ENCODE data around the gene KRT32. TPM values are rescaled to one million over a fixed set of nuclear protein-coding genes. Genes with fewer than 3 reads are reported as not detected.
"Not testable (repeated sequence)": the region's sequence is repeated elsewhere in the genome, so short reads cannot be mapped to it uniquely, and the experiment has no call there.

KRT32 gene
- total and polyA plus RNA-seq, 10 donors: not detected

DNA sequence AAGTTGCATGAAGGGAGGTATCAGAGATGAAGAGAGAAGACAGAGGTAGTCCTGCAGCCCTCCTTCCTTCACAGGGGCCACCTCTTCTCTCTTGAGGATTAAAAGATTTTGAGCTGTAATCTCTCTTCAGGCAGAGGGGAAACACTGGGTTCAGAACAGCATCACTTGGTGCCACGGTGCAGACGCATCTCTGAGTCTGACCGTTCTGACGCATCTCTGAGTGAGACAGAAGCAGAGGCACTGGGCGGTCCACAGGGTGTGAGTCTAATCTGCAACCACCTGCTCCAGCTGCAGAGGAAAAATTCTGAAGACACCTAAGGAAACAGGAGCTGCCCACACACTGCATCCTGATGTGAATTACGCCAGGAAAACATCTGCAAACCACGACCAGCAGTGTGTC lies 37.5 kb downstream of the KRT32 start:
- 69 to 78% (median 75%) methylated on average over 7 of the region's 7 CpGs for WGBS, 5 donors
- DNase-seq: no peak
- Histone ChIP-seq H3K4me1 (peaks cover 0 to 4% (median 0%) of the 10 kb centered on the region in 6 donors), H3K27ac (no peak overlapping the region), H3K27me3 (replicated peaks in 1 of 7) (peaks cover 0 to 17% (median 0%) of the 10 kb centered on the region in 7 donors), H3K36me3 (no peaks in the 10 kb centered on the region), H3K4me3 (no peak overlapping the region), H3K9me3 (no peaks in the 10 kb centered on the region)
- TF ChIP-seq, protein P1, sequence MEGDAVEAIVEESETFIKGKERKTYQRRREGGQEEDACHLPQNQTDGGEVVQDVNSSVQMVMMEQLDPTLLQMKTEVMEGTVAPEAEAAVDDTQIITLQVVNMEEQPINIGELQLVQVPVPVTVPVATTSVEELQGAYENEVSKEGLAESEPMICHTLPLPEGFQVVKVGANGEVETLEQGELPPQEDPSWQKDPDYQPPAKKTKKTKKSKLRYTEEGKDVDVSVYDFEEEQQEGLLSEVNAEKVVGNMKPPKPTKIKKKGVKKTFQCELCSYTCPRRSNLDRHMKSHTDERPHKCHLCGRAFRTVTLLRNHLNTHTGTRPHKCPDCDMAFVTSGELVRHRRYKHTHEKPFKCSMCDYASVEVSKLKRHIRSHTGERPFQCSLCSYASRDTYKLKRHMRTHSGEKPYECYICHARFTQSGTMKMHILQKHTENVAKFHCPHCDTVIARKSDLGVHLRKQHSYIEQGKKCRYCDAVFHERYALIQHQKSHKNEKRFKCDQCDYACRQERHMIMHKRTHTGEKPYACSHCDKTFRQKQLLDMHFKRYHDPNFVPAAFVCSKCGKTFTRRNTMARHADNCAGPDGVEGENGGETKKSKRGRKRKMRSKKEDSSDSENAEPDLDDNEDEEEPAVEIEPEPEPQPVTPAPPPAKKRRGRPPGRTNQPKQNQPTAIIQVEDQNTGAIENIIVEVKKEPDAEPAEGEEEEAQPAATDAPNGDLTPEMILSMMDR (IDR thresholded peaks at IDR 0.05 in 8 of 11, conservative IDR thresholded peaks at IDR 0.05 in 3 of 11): no peak
- TF ChIP-seq POLR2A (IDR thresholded peaks at IDR 0.05): no peak
- no peak for TF ChIP-seq POLR2AphosphoS5 (IDR thresholded peaks at IDR 0.05)
- intact Hi-C loops (cut with DNase I; ENCODE audit: low total_unique reads): no loop called here

DNA sequence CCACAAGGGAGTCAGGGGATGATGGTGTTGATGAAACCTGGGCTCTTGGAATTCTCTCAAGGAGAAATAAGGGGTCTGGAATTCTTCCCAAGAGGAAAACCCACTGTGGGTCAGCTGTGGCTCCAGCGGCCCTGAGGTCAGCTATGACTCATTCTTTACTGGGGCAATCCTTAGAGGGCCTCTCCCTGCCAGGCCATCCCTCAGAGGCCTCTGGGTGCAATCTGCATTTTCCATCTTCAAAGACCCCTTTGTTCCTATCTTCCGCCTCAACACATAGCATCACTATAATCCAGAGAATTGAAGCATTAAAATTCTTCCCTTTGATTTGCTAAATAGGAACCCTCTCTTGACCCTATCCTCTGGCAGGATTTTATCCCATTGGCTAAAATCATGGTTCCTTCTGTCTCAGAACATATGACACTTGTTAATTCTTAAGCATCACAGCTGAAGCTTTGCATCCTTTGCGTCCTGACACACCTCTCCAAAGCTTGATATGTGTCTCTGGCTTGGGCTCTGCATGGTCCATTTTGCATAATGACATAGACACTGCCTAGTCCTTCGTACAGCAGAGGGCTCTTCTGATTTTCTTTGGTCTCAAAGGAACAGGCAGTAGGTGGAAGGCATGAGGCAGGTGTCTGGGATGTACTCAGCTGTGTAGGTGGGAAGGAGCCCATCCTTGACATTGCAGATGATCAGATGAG lies 38.4 kb downstream of the KRT32 start:
- H3K27me3 ChIP-seq (replicated peaks in 1 of 7): peaks cover 0 to 17% (median 0%) of the 10 kb centered on the region in 7 donors

DNA sequence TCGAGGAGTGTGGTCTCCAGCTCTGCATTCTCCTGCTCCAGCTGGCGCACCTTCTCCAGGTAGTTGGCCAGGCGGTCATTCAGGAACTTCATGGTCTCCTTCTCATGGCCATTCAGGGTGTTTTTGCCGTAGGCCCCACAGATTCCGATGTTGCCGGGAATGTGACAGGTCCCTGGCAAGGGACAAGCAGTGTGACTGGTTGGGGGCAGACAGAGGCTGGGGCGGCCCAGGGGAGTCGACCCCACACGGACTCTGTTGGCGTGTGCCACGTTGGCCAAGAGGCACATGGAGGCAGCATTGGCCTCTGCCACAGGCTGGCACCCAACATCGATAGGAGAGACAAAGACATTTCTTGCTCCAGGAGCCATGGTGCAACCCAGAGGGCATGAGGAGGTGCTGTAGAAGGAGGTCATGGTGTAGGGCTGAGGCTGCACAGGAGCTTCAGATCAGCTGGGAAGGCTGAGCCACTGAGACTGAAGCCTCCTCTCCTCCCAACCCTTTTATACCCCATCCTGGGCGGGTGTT lies 43.0 kb downstream of the KRT32 start, which contains the start of gene KRT37:
Gene KRT37 (minus strand): TSS at position 475 of the 525 bp plus-strand sequence. CDS start 62 bp downstream, at position 413.
- WGBS, 5 donors: 89 to 95% (median 93%) methylated on average over 11 to 13 of the region's 13 CpGs
- no peak within 1 kb of the TSS for H3K27ac ChIP-seq
- H3K4me1 ChIP-seq: no peaks in the 10 kb centered on the region
- H3K4me3 ChIP-seq: no peak within 1 kb of the TSS
- H3K9me3 ChIP-seq: no peaks in the 10 kb centered on the region
- TF ChIP-seq POLR2AphosphoS5 (IDR thresholded peaks at IDR 0.05): no peak
- TF ChIP-seq POLR2A (IDR thresholded peaks at IDR 0.05): no peak
- TF ChIP-seq, protein P1 (IDR thresholded peaks at IDR 0.05 in 8 of 11, conservative IDR thresholded peaks at IDR 0.05 in 3 of 11): no peak
- H3K27me3 ChIP-seq (replicated peaks in 1 of 7): no peaks in the 10 kb centered on the region
- no peak for DNase-seq
- no peaks in the 10 kb centered on the region for H3K36me3 ChIP-seq
- intact Hi-C loops (cut with DNase I; ENCODE audit: low total_unique reads): no loop called here

More for the DNA sequence above, 38.4 kb downstream of the KRT32 start:
- Histone ChIP-seq H3K36me3 (no peaks in the 10 kb centered on the region), H3K4me3 (no peak overlapping the region), H3K4me1 (peaks cover 0 to 2% (median 0%) of the 10 kb centered on the region in 6 donors), H3K9me3 (no peaks in the 10 kb centered on the region), H3K27ac (no peak overlapping the region)
- WGBS, 5 donors: 57 to 78% (median 71%) methylated on average over 4 of the region's 4 CpGs
- intact Hi-C loops (cut with DNase I; ENCODE audit: low total_unique reads): no loop called here
- no peak for DNase-seq
- TF ChIP-seq, protein P1 (IDR thresholded peaks at IDR 0.05 in 8 of 11, conservative IDR thresholded peaks at IDR 0.05 in 3 of 11): no peak
- TF ChIP-seq POLR2A (IDR thresholded peaks at IDR 0.05): no peak
- TF ChIP-seq POLR2AphosphoS5 (IDR thresholded peaks at IDR 0.05): no peak

DNA sequence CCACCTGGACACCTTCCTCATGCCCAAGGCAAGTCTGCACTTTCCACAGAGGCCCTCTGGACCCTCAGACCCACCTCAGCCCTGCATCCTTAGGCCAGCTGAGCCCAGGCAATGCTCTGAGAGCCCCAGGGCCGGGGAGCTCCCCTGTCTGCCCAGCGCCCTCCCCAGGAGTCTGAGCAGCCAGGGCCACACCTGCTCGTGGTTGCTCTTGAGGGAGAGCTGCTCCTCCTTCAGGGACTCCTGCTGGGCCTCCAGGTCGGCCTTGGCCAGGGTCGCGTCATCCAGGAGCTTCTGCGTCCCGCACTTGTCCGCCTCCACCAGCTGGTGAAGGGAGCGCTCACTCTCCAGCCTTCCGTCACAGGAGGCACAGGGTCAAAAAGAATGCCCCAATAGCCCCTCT lies 44.6 kb downstream of the KRT32 start:
- WGBS, 5 donors: 76 to 89% (median 86%) methylated on average over 9 to 11 of the region's 11 CpGs
- H3K4me1 ChIP-seq; H3K27ac ChIP-seq; H3K4me3 ChIP-seq; intact Hi-C loops (cut with DNase I; ENCODE audit: low total_unique reads); H3K9me3 ChIP-seq; H3K27me3 ChIP-seq (replicated peaks in 1 of 7); DNase-seq; H3K36me3 ChIP-seq: not testable (repeated sequence)
